GM19035 (cell line): Measurements from ENCODE around the gene HP.
"Not testable (repeated sequence)": the region's sequence is repeated elsewhere in the genome, so short reads cannot be mapped to it uniquely, and the experiment has no call there.

Source experiments
- ATAC-seq: cut with Tn5 transposase; IDR thresholded peaks from one replicate; pipeline ENCODE4 v1.9.1; 2021; ENCODE audit not compliant: unreplicated experiment

Gene HP

GRCh38 chr16:72054254-72054847 is at the start of gene HP:
Gene HP, plus strand, starts transcription at chr16:72054505. Its CDS starts 148 bp downstream, at chr16:72054653.
- ATAC-seq = not testable (repeated sequence)

GRCh38 chr16:72008065-72008423 is 46.3 kb upstream of the HP start:
- not testable (repeated sequence) for ATAC-seq

- ATAC-seq = peak; percentile 99
Measured at GRCh38 chr16:72008424-72009216, 45.7 kb upstream of the HP start, which contains the start of gene DHODH. Gene DHODH, plus strand, starts transcription at chr16:72008744. Its CDS starts 21 bp downstream, at chr16:72008765.

GRCh38 chr16:72009779-72010178 is 44.5 kb upstream of the HP start:
- ATAC-seq = no peak

GRCh38 chr16:72012607-72013006 is 41.7 kb upstream of the HP start:
- ATAC-seq = no peak

GRCh38 chr16:72013389-72013788 is 40.9 kb upstream of the HP start:
- no peak for ATAC-seq

GRCh38 chr16:72013888-72014581 is 40.3 kb upstream of the HP start:
- no peak for ATAC-seq

GRCh38 chr16:72014675-72015074 is 39.6 kb upstream of the HP start:
- no peak for ATAC-seq

GRCh38 chr16:72015124-72015523 is 39.2 kb upstream of the HP start:
- no peak for ATAC-seq

GRCh38 chr16:72018470-72018869 is 35.8 kb upstream of the HP start:
- no peak for ATAC-seq

- ATAC-seq = no peak
Measured at GRCh38 chr16:72021043-72021442, 33.3 kb upstream of the HP start.

- no peak for ATAC-seq
Measured at GRCh38 chr16:72022127-72022526, 32.2 kb upstream of the HP start.

GRCh38 chr16:72023962-72024361 is 30.3 kb upstream of the HP start:
- ATAC-seq = no peak

GRCh38 chr16:72024862-72025382 is 29.4 kb upstream of the HP start:
- no peak for ATAC-seq

- ATAC-seq = no peak
Measured at GRCh38 chr16:72025404-72026114, 28.7 kb upstream of the HP start.

- no peak for ATAC-seq
Measured at GRCh38 chr16:72027669-72028378, 26.5 kb upstream of the HP start.

GRCh38 chr16:72029567-72030271 is 24.6 kb upstream of the HP start:
- no peak for ATAC-seq

GRCh38 chr16:72033437-72033836 is 20.9 kb upstream of the HP start:
- no peak for ATAC-seq

- ATAC-seq = no peak
Measured at GRCh38 chr16:72036098-72036497, 18.2 kb upstream of the HP start.

- no peak for ATAC-seq
Measured at GRCh38 chr16:72042157-72042660, 12.1 kb upstream of the HP start.
